Hematopoietic multipotent progenitor cell treated with erythropoietin and hydrocortisone succinate and interleukin-3 and kit ligand, for 8 days (in vitro differentiated cells): ENCODE measurements around the gene MED8.

ENCODE experiments used
- DNase-seq: peaks from one replicate; pipeline ENCODE4 v3.0.0-alpha.2; 2015

The MED8 gene

GRCh38 chr1:43389326-43390313, at the start of gene MED8, which contains the start of gene SZT2:
MED8 (minus strand) TSS chr1:43389800; CDS start chr1:43389764, 36 bp downstream.
SZT2 (plus strand) TSS chr1:43389899; CDS start chr1:43389969, 70 bp downstream.
- peak; percentile 95 for DNase-seq

GRCh38 chr1:43438953-43439581, 49.5 kb upstream of the MED8 start:
- DNase-seq = no peak

GRCh38 chr1:43438576-43438952, 49.0 kb upstream of the MED8 start:
- DNase-seq = no peak

- no peak for DNase-seq
Observed at GRCh38 chr1:43438006-43438405, 48.4 kb upstream of the MED8 start.

- no peak for DNase-seq
Observed at GRCh38 chr1:43437031-43437973, 47.7 kb upstream of the MED8 start.

GRCh38 chr1:43436371-43436770, 46.8 kb upstream of the MED8 start:
- no peak for DNase-seq

GRCh38 chr1:43435146-43436145, 45.8 kb upstream of the MED8 start:
- no peak for DNase-seq

GRCh38 chr1:43434256-43434655, 44.7 kb upstream of the MED8 start:
- DNase-seq = no peak

GRCh38 chr1:43432907-43433306, 43.3 kb upstream of the MED8 start:
- no peak for DNase-seq

GRCh38 chr1:43432171-43432860, 42.7 kb upstream of the MED8 start:
- DNase-seq = no peak

- no peak for DNase-seq
Observed at GRCh38 chr1:43431676-43432075, 42.1 kb upstream of the MED8 start.

- DNase-seq = no peak
Observed at GRCh38 chr1:43430831-43431230, 41.2 kb upstream of the MED8 start.

GRCh38 chr1:43427941-43428340, 38.3 kb upstream of the MED8 start:
- no peak for DNase-seq

- no peak for DNase-seq
Observed at GRCh38 chr1:43427524-43427923, 37.9 kb upstream of the MED8 start.

GRCh38 chr1:43426221-43426620, 36.6 kb upstream of the MED8 start:
- no peak for DNase-seq

- DNase-seq = no peak
Observed at GRCh38 chr1:43425045-43425444, 35.4 kb upstream of the MED8 start.

GRCh38 chr1:43423672-43424550, 34.3 kb upstream of the MED8 start:
- DNase-seq = peak; percentile 17

GRCh38 chr1:43422995-43423671, 33.5 kb upstream of the MED8 start:
- DNase-seq = no peak
